K562 (cell line): Measurements from ENCODE around the gene TMSB10. TPM values are rescaled to one million over a fixed set of nuclear protein-coding genes. Genes with fewer than 3 reads are reported as not detected.
A peak's percentile ranks its signal among the peaks of the same experiment; 100 is the strongest.

Experiments used
- ARID2 ChIP-seq: fragments of 450-650 bp; IDR thresholded peaks from 2 replicates; pipeline ENCODE4 v1.6.1; 2017; ENCODE audit warnings: antibody characterized with exemption, mild to moderate bottlenecking
- CGGBP1 ChIP-seq: fragments of 250-450 bp; sonication (Bioruptor Pico); IDR thresholded peaks from 2 replicates; pipeline ENCODE4 v1.9.0; 2021; ENCODE audit warnings: mild to moderate bottlenecking
- CREBBP ChIP-seq: IDR thresholded peaks from one replicate; pipeline ENCODE4 v1.6.1; 2012; ENCODE audit warnings: low read depth, mild to moderate bottlenecking, control low read depth, inconsistent platforms, low read length
- ELK1 ChIP-seq: sonication (generic); formaldehyde crosslinking; IDR thresholded peaks from 2 replicates; pipeline ENCODE4 v1.8.1; 2022; ENCODE audit warnings: missing genetic modification reagents
- HEY1 ChIP-seq: fragments of 250-450 bp; sonication (Bioruptor Pico); IDR thresholded peaks from 2 replicates; pipeline ENCODE4 v1.5.0; 2020; ENCODE audit warnings: mild to moderate bottlenecking, moderate library complexity, borderline replicate concordance
- L3MBTL2 ChIP-seq: fragments of 450-650 bp; IDR thresholded peaks from 2 replicates; pipeline ENCODE4 v1.6.1; 2016; ENCODE audit warnings: mild to moderate bottlenecking, moderate library complexity
- MEF2D ChIP-seq: conservative IDR thresholded peaks from 2 replicates; pipeline ENCODE4 v1.6.1; 2016; ENCODE audit warnings: low read depth, missing genetic modification characterization, missing compliant biosample characterization
- MIER1 ChIP-seq: fragments of 450-650 bp; IDR thresholded peaks from 2 replicates; pipeline ENCODE4 v1.6.1; 2016; ENCODE audit warnings: antibody characterized with exemption, mild to moderate bottlenecking, low read depth
- SMAD4 ChIP-seq: fragments of 250-450 bp; sonication (Bioruptor Pico); conservative IDR thresholded peaks from 2 replicates; pipeline ENCODE4 v1.8.0; 2021; ENCODE audit warnings: inconsistent platforms, mild to moderate bottlenecking, moderate library complexity
- SMARCC2 ChIP-seq: fragments of 450-650 bp; IDR thresholded peaks from 2 replicates; pipeline ENCODE4 v1.6.1; 2017; ENCODE audit warnings: antibody characterized with exemption, moderate library complexity, mild to moderate bottlenecking, low read depth
- ZC3H4 ChIP-seq: sonication (generic); formaldehyde crosslinking; IDR thresholded peaks from 2 replicates; pipeline ENCODE4 v1.9.0; 2021; ENCODE audit warnings: missing genetic modification reagents, borderline replicate concordance
- ZNF217 ChIP-seq: sonication (generic); formaldehyde crosslinking; IDR thresholded peaks from 2 replicates; pipeline ENCODE4 v1.8.0; 2022; ENCODE audit warnings: mild to moderate bottlenecking, missing genetic modification reagents
- ZNF239 ChIP-seq: fragments of 250-450 bp; sonication (Bioruptor Pico); IDR thresholded peaks from 2 replicates; pipeline ENCODE4 v1.4.0; 2020; ENCODE audit warnings: mild to moderate bottlenecking
- ZNF583 ChIP-seq: fragments of 250-450 bp; sonication (Bioruptor Pico); IDR thresholded peaks from 2 replicates; pipeline ENCODE4 v1.4.0; 2020
- polyA plus RNA-seq, 8 experiments: library from polyadenylated mRNA; depleted of rRNA in 4 of 8; stranded (reverse) in 5 of 8; unstranded in 3 of 8; fragments of >200 nt; fragmentation: Nextera tagmentation in 2 of 8; fragmentation: Illumina TruSeq in 1 of 8; extraction: Ambion mirVana in 2 of 8; extraction: Trizol in 1 of 8; gene quantifications; 2 replicates each; pipeline versions ENCODE4 v1.2.1 to v1.2.3, GENCODE V29; 2011 to 2014; ENCODE audit warnings: inconsistent platforms in 1 of 8, missing spikeins in 1 of 8
- total RNA-seq, 7 experiments: library from RNA; depleted of rRNA in 6 of 7; stranded (reverse); fragments of >200 nt in 6 of 7; fragmentation: Illumina TruSeq in 2 of 7; extraction: Trizol in 2 of 7; gene quantifications; 2 replicates each; pipeline versions ENCODE4 v1.2.1 to v1.2.3, GENCODE V29; 2011 to 2021; ENCODE audit warnings: low replicate concordance in 1 of 7
- TF ChIP-seq, protein P1 (sequence below): fragments of 450-650 bp; IDR thresholded peaks from 2 replicates; pipeline ENCODE4 v1.6.1; 2016
- TF ChIP-seq, protein P2 (sequence below): fragments of 200-800 bp; sonication (Bioruptor generic); IDR thresholded peaks from 2 replicates; pipeline ENCODE4 v1.6.1; 2017; ENCODE audit warnings: missing genetic modification characterization, missing compliant biosample characterization
- TF ChIP-seq, protein P3 (sequence below): fragments of 450-650 bp; IDR thresholded peaks from 2 replicates; pipeline ENCODE4 v1.7.0; 2016; ENCODE audit warnings: borderline replicate concordance
- TF ChIP-seq, protein P4 (sequence below), 3 experiments: IDR thresholded peaks in 2 of 3; conservative IDR thresholded peaks in 1 of 3; 2 replicates each; pipeline ENCODE4 v1.5.1; 2011 to 2012; ENCODE audit warnings: low read length in 3 of 3, mild to moderate bottlenecking in 3 of 3, control low read depth in 2 of 3, improper control_type of control experiment in 1 of 3, inconsistent platforms in 1 of 3, low read depth in 1 of 3, mixed read lengths in 1 of 3, moderate library complexity in 1 of 3; ENCODE audit not compliant: insufficient read depth in 2 of 3

Gene TMSB10
- total and polyA plus RNA-seq, 9 of the 15 experiments (the other 6 are each of a cell fraction or from before 2014, with no cell fraction given), result 382 to 2,226 (median 959) TPM

DNA sequence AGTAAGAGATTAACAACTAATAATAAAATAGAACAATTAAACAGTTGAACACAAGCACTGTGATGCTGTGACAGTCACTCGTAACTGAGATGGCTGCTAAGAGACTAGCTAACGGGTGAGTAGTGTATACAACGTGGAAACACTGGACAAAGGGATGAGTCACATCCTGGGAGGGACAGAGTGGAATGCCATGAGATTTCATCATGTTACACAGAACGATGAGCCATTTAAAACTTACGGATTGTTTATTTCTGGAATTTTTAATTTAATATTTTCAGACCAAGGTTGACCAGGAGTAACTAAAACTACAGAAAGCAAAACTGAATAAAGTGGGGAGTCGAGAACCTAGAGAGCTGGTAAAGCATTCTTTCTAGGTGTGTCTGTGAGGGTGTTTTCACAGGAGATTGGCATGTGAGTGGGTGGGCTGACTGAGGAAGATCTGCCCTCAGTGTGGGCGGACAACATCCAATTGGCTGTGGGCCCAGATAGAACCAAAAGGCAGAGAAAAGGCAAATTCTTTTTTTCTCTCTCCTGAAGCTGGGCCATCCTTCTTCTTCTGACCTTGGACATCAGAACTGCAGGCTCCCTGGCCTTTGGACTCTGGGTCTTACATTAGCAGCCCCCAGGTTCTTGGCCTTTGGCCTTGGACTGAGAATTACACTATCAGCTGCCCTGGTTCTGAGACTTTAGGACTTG is 14.6 kb downstream of the TMSB10 start (continued):
- TF ChIP-seq, protein P1, sequence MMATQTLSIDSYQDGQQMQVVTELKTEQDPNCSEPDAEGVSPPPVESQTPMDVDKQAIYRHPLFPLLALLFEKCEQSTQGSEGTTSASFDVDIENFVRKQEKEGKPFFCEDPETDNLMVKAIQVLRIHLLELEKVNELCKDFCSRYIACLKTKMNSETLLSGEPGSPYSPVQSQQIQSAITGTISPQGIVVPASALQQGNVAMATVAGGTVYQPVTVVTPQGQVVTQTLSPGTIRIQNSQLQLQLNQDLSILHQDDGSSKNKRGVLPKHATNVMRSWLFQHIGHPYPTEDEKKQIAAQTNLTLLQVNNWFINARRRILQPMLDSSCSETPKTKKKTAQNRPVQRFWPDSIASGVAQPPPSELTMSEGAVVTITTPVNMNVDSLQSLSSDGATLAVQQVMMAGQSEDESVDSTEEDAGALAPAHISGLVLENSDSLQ, result peak; percentile 91
- TF ChIP-seq ARID2 (no peak), L3MBTL2 (peak; percentile 72), CREBBP (no peak), ZNF217 (CRISPR knock-in tag) (no peak), HEY1 (CRISPR knock-in tag) (no peak), ZNF239 (CRISPR knock-in tag) (no peak), ELK1 (CRISPR knock-in tag) (no peak), MEF2D (tag) (no peak), ZNF583 (no peak), SMAD4 (no peak; the same call in 1 of the 2 replicates), CGGBP1 (CRISPR knock-in tag) (no peak), SMARCC2 (peak; percentile 85), ZC3H4 (no peak), MIER1 (no peak)
- TF ChIP-seq, protein P2, sequence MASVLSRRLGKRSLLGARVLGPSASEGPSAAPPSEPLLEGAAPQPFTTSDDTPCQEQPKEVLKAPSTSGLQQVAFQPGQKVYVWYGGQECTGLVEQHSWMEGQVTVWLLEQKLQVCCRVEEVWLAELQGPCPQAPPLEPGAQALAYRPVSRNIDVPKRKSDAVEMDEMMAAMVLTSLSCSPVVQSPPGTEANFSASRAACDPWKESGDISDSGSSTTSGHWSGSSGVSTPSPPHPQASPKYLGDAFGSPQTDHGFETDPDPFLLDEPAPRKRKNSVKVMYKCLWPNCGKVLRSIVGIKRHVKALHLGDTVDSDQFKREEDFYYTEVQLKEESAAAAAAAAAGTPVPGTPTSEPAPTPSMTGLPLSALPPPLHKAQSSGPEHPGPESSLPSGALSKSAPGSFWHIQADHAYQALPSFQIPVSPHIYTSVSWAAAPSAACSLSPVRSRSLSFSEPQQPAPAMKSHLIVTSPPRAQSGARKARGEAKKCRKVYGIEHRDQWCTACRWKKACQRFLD (CRISPR knock-in tag), result no peak; the same call in 1 of the 2 replicates
- TF ChIP-seq, protein P3, sequence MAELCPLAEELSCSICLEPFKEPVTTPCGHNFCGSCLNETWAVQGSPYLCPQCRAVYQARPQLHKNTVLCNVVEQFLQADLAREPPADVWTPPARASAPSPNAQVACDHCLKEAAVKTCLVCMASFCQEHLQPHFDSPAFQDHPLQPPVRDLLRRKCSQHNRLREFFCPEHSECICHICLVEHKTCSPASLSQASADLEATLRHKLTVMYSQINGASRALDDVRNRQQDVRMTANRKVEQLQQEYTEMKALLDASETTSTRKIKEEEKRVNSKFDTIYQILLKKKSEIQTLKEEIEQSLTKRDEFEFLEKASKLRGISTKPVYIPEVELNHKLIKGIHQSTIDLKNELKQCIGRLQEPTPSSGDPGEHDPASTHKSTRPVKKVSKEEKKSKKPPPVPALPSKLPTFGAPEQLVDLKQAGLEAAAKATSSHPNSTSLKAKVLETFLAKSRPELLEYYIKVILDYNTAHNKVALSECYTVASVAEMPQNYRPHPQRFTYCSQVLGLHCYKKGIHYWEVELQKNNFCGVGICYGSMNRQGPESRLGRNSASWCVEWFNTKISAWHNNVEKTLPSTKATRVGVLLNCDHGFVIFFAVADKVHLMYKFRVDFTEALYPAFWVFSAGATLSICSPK, result no peak
- TF ChIP-seq, protein P4, sequence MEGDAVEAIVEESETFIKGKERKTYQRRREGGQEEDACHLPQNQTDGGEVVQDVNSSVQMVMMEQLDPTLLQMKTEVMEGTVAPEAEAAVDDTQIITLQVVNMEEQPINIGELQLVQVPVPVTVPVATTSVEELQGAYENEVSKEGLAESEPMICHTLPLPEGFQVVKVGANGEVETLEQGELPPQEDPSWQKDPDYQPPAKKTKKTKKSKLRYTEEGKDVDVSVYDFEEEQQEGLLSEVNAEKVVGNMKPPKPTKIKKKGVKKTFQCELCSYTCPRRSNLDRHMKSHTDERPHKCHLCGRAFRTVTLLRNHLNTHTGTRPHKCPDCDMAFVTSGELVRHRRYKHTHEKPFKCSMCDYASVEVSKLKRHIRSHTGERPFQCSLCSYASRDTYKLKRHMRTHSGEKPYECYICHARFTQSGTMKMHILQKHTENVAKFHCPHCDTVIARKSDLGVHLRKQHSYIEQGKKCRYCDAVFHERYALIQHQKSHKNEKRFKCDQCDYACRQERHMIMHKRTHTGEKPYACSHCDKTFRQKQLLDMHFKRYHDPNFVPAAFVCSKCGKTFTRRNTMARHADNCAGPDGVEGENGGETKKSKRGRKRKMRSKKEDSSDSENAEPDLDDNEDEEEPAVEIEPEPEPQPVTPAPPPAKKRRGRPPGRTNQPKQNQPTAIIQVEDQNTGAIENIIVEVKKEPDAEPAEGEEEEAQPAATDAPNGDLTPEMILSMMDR (IDR thresholded peaks at IDR 0.05 in 2 of 3, conservative IDR thresholded peaks at IDR 0.05 in 1 of 3; ENCODE audit: insufficient read depth in 2 of 3, low read depth in 1 of 3, low read length in 3 of 3), result no peak
